ENCODE results near the gene ADAMTSL4.

The ADAMTSL4 gene

GRCh38 chr1:150521196-150521968, 27.8 kb upstream of the ADAMTSL4 start:
- no peak for DNase-seq
- Mint-ChIP-seq H3K9me3 (no peaks in the 10 kb centered on the region), H3K4me3 (no peak overlapping the region), H3K4me1 (ENCODE audit: low read depth) (peaks cover 8% of the 10 kb centered on the region), H3K27me3 (no peaks in the 10 kb centered on the region), H3K36me3 (ENCODE audit: low read depth) (no peaks in the 10 kb centered on the region), H3K27ac (no peak overlapping the region)

- H3K4me1 Mint-ChIP-seq (ENCODE audit: low read depth) = peaks cover 2% of the 10 kb centered on the region
- DNase-seq = no peak
- H3K27ac Mint-ChIP-seq = no peak overlapping the region
- no peaks in the 10 kb centered on the region for H3K36me3 Mint-ChIP-seq (ENCODE audit: low read depth)
- no peaks in the 10 kb centered on the region for H3K27me3 Mint-ChIP-seq
- no peak overlapping the region for H3K4me3 Mint-ChIP-seq
- H3K9me3 Mint-ChIP-seq = no peaks in the 10 kb centered on the region
Measured at GRCh38 chr1:150525348-150525747, 23.9 kb upstream of the ADAMTSL4 start.

GRCh38 chr1:150528196-150528595, 21.0 kb upstream of the ADAMTSL4 start:
- no peaks in the 10 kb centered on the region for H3K27me3 Mint-ChIP-seq
- no peaks in the 10 kb centered on the region for H3K36me3 Mint-ChIP-seq (ENCODE audit: low read depth)
- H3K27ac Mint-ChIP-seq = no peak overlapping the region
- no peaks in the 10 kb centered on the region for H3K9me3 Mint-ChIP-seq
- H3K4me1 Mint-ChIP-seq (ENCODE audit: low read depth) = peaks cover 3% of the 10 kb centered on the region
- no peak for DNase-seq
- H3K4me3 Mint-ChIP-seq = no peak overlapping the region

GRCh38 chr1:150529017-150529416, 20.2 kb upstream of the ADAMTSL4 start:
- H3K4me3 Mint-ChIP-seq = no peak overlapping the region
- no peaks in the 10 kb centered on the region for H3K36me3 Mint-ChIP-seq (ENCODE audit: low read depth)
- no peak for DNase-seq
- no peaks in the 10 kb centered on the region for H3K9me3 Mint-ChIP-seq
- H3K27me3 Mint-ChIP-seq = no peaks in the 10 kb centered on the region
- peaks cover 3% of the 10 kb centered on the region for H3K4me1 Mint-ChIP-seq (ENCODE audit: low read depth)
- no peak overlapping the region for H3K27ac Mint-ChIP-seq

- no peak overlapping the region for H3K27ac Mint-ChIP-seq
- H3K4me1 Mint-ChIP-seq (ENCODE audit: low read depth) = peaks cover 3% of the 10 kb centered on the region
- no peaks in the 10 kb centered on the region for H3K27me3 Mint-ChIP-seq
- no peak for DNase-seq
- H3K9me3 Mint-ChIP-seq = no peaks in the 10 kb centered on the region
- no peak overlapping the region for H3K4me3 Mint-ChIP-seq
- H3K36me3 Mint-ChIP-seq (ENCODE audit: low read depth) = no peaks in the 10 kb centered on the region
Measured at GRCh38 chr1:150530491-150531159, 18.6 kb upstream of the ADAMTSL4 start.

GRCh38 chr1:150532860-150533259, 16.3 kb upstream of the ADAMTSL4 start:
- DNase-seq = no peak
- no peak overlapping the region for H3K4me3 Mint-ChIP-seq
- no peaks in the 10 kb centered on the region for H3K9me3 Mint-ChIP-seq
- no peaks in the 10 kb centered on the region for H3K27me3 Mint-ChIP-seq
- no peaks in the 10 kb centered on the region for H3K36me3 Mint-ChIP-seq (ENCODE audit: low read depth)
- peaks cover 3% of the 10 kb centered on the region for H3K4me1 Mint-ChIP-seq (ENCODE audit: low read depth)
- H3K27ac Mint-ChIP-seq = no peak overlapping the region

GRCh38 chr1:150534002-150534401, 15.2 kb upstream of the ADAMTSL4 start:
- H3K9me3 Mint-ChIP-seq = no peaks in the 10 kb centered on the region
- peaks cover 3% of the 10 kb centered on the region for H3K4me1 Mint-ChIP-seq (ENCODE audit: low read depth)
- H3K27ac Mint-ChIP-seq = no peak overlapping the region
- H3K4me3 Mint-ChIP-seq = no peak overlapping the region
- no peaks in the 10 kb centered on the region for H3K27me3 Mint-ChIP-seq
- H3K36me3 Mint-ChIP-seq (ENCODE audit: low read depth) = no peaks in the 10 kb centered on the region
- DNase-seq = no peak

- DNase-seq = no peak
- no peak overlapping the region for H3K4me3 Mint-ChIP-seq
Measured at GRCh38 chr1:150535511-150536287, 13.5 kb upstream of the ADAMTSL4 start.

GRCh38 chr1:150536836-150537731, 12.1 kb upstream of the ADAMTSL4 start:
- H3K4me3 Mint-ChIP-seq = no peak overlapping the region
- H3K27me3 Mint-ChIP-seq = no peaks in the 10 kb centered on the region
- H3K36me3 Mint-ChIP-seq (ENCODE audit: low read depth) = no peaks in the 10 kb centered on the region
- H3K9me3 Mint-ChIP-seq = no peaks in the 10 kb centered on the region
- H3K27ac Mint-ChIP-seq = no peak overlapping the region
- H3K4me1 Mint-ChIP-seq (ENCODE audit: low read depth) = peaks cover 3% of the 10 kb centered on the region
- DNase-seq = no peak

More at GRCh38 chr1:150535511-150536287, 13.5 kb upstream of the ADAMTSL4 start:
- Mint-ChIP-seq H3K27me3 (no peaks in the 10 kb centered on the region), H3K9me3 (no peaks in the 10 kb centered on the region), H3K36me3 (ENCODE audit: low read depth) (no peaks in the 10 kb centered on the region), H3K4me1 (ENCODE audit: low read depth) (peaks cover 3% of the 10 kb centered on the region), H3K27ac (no peak overlapping the region)

- H3K36me3 Mint-ChIP-seq (ENCODE audit: low read depth) = no peaks in the 10 kb centered on the region
- no peaks in the 10 kb centered on the region for H3K4me1 Mint-ChIP-seq (ENCODE audit: low read depth)
- no peak overlapping the region for H3K27ac Mint-ChIP-seq
- no peaks in the 10 kb centered on the region for H3K9me3 Mint-ChIP-seq
- DNase-seq = no peak
- no peak overlapping the region for H3K4me3 Mint-ChIP-seq
- H3K27me3 Mint-ChIP-seq = no peaks in the 10 kb centered on the region
Measured at GRCh38 chr1:150537732-150538684, 11.2 kb upstream of the ADAMTSL4 start.

- Mint-ChIP-seq H3K4me3 (no peak overlapping the region), H3K36me3 (ENCODE audit: low read depth) (no peaks in the 10 kb centered on the region), H3K9me3 (no peaks in the 10 kb centered on the region), H3K27me3 (peaks cover 24% of the 10 kb centered on the region), H3K4me1 (ENCODE audit: low read depth) (peaks cover 4% of the 10 kb centered on the region), H3K27ac (no peak overlapping the region)
- DNase-seq = no peak
Measured at GRCh38 chr1:150543500-150544143, 5.6 kb upstream of the ADAMTSL4 start.

- DNase-seq = no peak
Measured at GRCh38 chr1:150544204-150544603, 5.0 kb upstream of the ADAMTSL4 start.

More at GRCh38 chr1:150544204-150544603, 5.0 kb upstream of the ADAMTSL4 start:
- no peaks in the 10 kb centered on the region for H3K36me3 Mint-ChIP-seq (ENCODE audit: low read depth)
- no peak overlapping the region for H3K27ac Mint-ChIP-seq
- no peaks in the 10 kb centered on the region for H3K9me3 Mint-ChIP-seq
- H3K4me1 Mint-ChIP-seq (ENCODE audit: low read depth) = peaks cover 4% of the 10 kb centered on the region
- H3K27me3 Mint-ChIP-seq = peaks cover 24% of the 10 kb centered on the region
- no peak overlapping the region for H3K4me3 Mint-ChIP-seq
